Adipocyte (in vitro differentiated cells): ENCODE data around the gene NELFA.

Experiments
- DNase-seq: peaks from one replicate; pipeline ENCODE4 v3.0.0-alpha.2; 2015; ENCODE audit warnings: low read depth
- H3K27me3 ChIP-seq: replicated peaks from 2 replicates; pipeline ENCODE4 v1.7.0; 2013; ENCODE audit warnings: mild to moderate bottlenecking, low read length, moderate library complexity; ENCODE audit not compliant: control insufficient read depth, insufficient read depth
- H3K36me3 ChIP-seq: 2 replicates; pipeline ENCODE4 v1.7.0; 2013; ENCODE audit warnings: low read length, mild to moderate bottlenecking, moderate library complexity; ENCODE audit not compliant: control insufficient read depth, insufficient read depth, severe bottlenecking
- H3K4me1 ChIP-seq: 2 replicates; pipeline ENCODE4 v1.7.0; 2013; ENCODE audit warnings: mild to moderate bottlenecking, low read length, moderate library complexity; ENCODE audit not compliant: control insufficient read depth, insufficient read depth
- H3K4me3 ChIP-seq: 2 replicates; pipeline ENCODE4 v1.7.0; 2013; ENCODE audit warnings: mild to moderate bottlenecking, low read length, moderate library complexity
- H3K9ac ChIP-seq: 2 replicates; pipeline ENCODE4 v1.7.0; 2013; ENCODE audit warnings: mild to moderate bottlenecking, low read length, moderate library complexity
- H3K9me3 ChIP-seq: 2 replicates; pipeline ENCODE4 v1.7.0; 2013; ENCODE audit warnings: mild to moderate bottlenecking, low read length, moderate library complexity; ENCODE audit not compliant: control insufficient read depth

NELFA gene

GRCh38 chr4:2008921-2009650 lies at the start of gene NELFA:
Gene NELFA (minus strand): TSS chr4:2008974. CDS start chr4:2008959, 15 bp downstream.
- H3K4me1 ChIP-seq = peaks cover 23% of the 10 kb centered on the region
- peaks cover 7% of the 10 kb centered on the region for H3K36me3 ChIP-seq
- peak within 1 kb of the TSS; percentile 97 for H3K4me3 ChIP-seq
- H3K9ac ChIP-seq = peak within 1 kb of the TSS; percentile 98
- DNase-seq = peak; percentile 97
- H3K9me3 ChIP-seq = no peaks in the 10 kb centered on the region
- no peaks in the 10 kb centered on the region for H3K27me3 ChIP-seq

DNA sequence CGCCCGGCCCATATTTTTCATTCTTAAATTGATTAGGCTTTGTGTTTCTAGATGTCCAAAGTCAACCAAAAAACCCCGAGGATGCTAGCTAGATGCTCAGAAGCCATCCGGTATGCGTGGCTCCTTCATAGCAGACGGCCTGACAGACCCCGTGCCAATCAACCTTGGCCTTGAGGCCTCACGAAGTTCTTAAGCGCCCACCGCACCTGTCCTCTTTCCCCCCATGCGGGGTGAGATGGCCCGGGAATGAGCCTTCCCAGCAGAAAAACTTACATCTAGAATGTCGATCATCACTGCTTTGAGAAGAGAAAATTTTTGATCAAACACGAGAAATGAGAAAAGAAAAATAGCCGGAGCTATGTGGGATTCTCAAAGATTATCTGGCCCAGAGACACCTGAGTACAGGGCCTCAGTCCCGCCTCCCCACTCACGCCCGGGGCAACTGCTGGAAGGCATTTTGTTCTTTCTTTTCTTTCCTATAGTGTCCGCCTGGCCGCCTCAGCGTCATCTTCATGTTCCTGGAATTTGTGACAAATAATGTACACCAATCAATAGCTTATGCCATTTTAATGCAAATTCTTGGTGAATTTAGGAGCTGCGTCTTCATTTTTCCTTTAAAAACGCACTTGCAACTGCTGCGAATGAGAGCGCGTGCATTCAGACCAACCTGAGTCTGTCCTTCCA lies 48.8 kb upstream of the NELFA start:
- Histone ChIP-seq H3K27me3 (peaks cover 43% of the 10 kb centered on the region), H3K9me3 (no peaks in the 10 kb centered on the region), H3K36me3 (no peaks in the 10 kb centered on the region), H3K9ac (no peak overlapping the region), H3K4me3 (no peak overlapping the region), H3K4me1 (no peaks in the 10 kb centered on the region)
- DNase-seq = no peak

DNA sequence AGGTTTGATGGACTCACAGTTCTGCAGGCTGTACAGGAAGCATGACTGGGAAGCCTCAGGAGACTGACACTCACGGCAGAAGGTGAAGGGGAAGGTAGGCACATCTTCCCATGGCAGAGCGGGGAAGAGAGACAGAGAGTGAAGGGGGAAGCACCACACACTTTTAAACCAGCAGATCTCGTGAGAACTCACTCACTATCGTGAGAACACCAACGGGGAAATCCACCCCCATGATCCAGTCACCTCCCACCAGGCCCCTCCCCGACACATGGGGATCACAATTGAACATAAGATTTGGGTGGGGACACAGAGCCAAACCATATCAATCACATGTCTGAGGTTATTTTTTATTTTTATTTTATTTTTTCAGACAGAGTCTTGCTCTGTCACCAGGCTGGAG lies 45.4 kb upstream of the NELFA start:
- Histone ChIP-seq H3K27me3 (peaks cover 54% of the 10 kb centered on the region), H3K36me3 (no peaks in the 10 kb centered on the region), H3K4me3 (no peak overlapping the region), H3K9me3 (no peaks in the 10 kb centered on the region), H3K9ac (no peak overlapping the region), H3K4me1 (no peaks in the 10 kb centered on the region)
- DNase-seq = no peak

- H3K4me1 ChIP-seq = no peaks in the 10 kb centered on the region
- no peaks in the 10 kb centered on the region for H3K9me3 ChIP-seq
- no peak for DNase-seq
- H3K4me3 ChIP-seq = no peak overlapping the region
- H3K36me3 ChIP-seq = no peaks in the 10 kb centered on the region
- peaks cover 46% of the 10 kb centered on the region for H3K27me3 ChIP-seq
- no peak overlapping the region for H3K9ac ChIP-seq
Measured at GRCh38 chr4:2051086-2051485, 42.3 kb upstream of the NELFA start.

GRCh38 chr4:2049811-2050210 lies 41.0 kb upstream of the NELFA start:
- Histone ChIP-seq H3K4me3 (no peak overlapping the region), H3K27me3 (peaks cover 40% of the 10 kb centered on the region), H3K4me1 (no peaks in the 10 kb centered on the region), H3K9me3 (no peaks in the 10 kb centered on the region), H3K36me3 (no peaks in the 10 kb centered on the region), H3K9ac (no peak overlapping the region)
- no peak for DNase-seq

- Histone ChIP-seq H3K4me1 (no peaks in the 10 kb centered on the region), H3K36me3 (no peaks in the 10 kb centered on the region), H3K4me3 (no peak overlapping the region), H3K27me3 (peaks cover 40% of the 10 kb centered on the region), H3K9me3 (no peaks in the 10 kb centered on the region), H3K9ac (no peak overlapping the region)
- DNase-seq = no peak
Measured at GRCh38 chr4:2049381-2049780, 40.6 kb upstream of the NELFA start.

DNA sequence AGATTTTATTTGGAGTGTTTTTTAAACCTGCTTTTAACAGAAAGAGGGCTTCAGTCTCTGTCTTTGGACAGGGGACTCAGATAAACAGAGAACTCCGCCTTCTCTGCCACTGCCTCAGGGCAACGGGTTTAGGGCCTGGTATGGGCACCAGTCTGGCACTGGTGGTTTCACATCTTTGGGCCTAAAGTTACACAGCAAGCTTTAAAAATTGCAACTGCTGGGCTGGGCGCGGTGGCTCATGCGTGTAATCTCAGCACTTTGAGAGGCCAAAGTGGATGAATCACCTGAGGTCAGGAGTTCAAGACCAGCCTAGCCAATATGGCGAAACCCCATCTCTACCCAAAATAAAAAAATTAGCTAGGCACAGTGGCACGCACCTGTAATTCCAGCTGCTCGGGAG lies 40.1 kb upstream of the NELFA start:
- Histone ChIP-seq H3K36me3 (no peaks in the 10 kb centered on the region), H3K27me3 (peaks cover 37% of the 10 kb centered on the region), H3K9me3 (no peaks in the 10 kb centered on the region), H3K9ac (no peak overlapping the region), H3K4me1 (no peaks in the 10 kb centered on the region), H3K4me3 (no peak overlapping the region)
- DNase-seq = no peak

- peaks cover 35% of the 10 kb centered on the region for H3K27me3 ChIP-seq
- no peaks in the 10 kb centered on the region for H3K36me3 ChIP-seq
- no peaks in the 10 kb centered on the region for H3K9me3 ChIP-seq
- no peak for DNase-seq
- H3K4me3 ChIP-seq = no peak overlapping the region
- H3K4me1 ChIP-seq = no peaks in the 10 kb centered on the region
- no peak overlapping the region for H3K9ac ChIP-seq
Measured at GRCh38 chr4:2047781-2048581, 39.2 kb upstream of the NELFA start.

DNA sequence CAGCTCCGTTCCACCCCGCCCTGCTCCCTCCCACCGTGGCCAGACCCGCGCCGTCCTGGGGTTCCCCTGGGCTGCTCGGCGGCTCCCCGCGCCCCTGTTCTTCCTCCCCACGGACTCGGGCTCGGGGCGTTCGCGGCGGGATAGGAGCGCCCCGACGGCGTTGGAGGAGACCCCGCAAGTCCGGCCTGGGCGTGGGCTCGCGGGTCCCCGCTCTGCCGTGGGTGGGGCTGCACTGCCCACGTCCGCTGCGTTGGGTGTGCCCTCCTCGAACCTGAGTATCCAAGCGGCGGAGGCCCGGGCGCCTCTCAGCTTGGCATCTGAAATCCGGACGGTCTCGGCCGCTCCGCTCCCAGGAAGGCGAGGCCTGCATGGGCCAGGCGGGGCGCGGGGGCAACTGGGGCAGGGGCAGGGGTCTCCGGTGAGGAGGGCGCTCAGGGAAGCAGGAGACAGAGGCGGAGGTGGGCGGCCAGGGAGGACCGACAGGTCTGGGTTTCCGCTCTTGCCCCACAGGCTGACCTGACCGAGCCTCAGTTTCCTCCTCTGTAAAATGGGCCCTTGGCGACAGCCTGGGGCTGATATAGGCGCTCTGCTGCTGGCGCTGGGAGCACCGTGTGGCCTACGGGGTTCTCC lies 38.4 kb upstream of the NELFA start:
- no peaks in the 10 kb centered on the region for H3K4me1 ChIP-seq
- no peak for DNase-seq
- H3K9me3 ChIP-seq = no peaks in the 10 kb centered on the region
- H3K27me3 ChIP-seq = peaks cover 27% of the 10 kb centered on the region
- no peak overlapping the region for H3K4me3 ChIP-seq
- no peaks in the 10 kb centered on the region for H3K36me3 ChIP-seq
- no peak overlapping the region for H3K9ac ChIP-seq

DNA sequence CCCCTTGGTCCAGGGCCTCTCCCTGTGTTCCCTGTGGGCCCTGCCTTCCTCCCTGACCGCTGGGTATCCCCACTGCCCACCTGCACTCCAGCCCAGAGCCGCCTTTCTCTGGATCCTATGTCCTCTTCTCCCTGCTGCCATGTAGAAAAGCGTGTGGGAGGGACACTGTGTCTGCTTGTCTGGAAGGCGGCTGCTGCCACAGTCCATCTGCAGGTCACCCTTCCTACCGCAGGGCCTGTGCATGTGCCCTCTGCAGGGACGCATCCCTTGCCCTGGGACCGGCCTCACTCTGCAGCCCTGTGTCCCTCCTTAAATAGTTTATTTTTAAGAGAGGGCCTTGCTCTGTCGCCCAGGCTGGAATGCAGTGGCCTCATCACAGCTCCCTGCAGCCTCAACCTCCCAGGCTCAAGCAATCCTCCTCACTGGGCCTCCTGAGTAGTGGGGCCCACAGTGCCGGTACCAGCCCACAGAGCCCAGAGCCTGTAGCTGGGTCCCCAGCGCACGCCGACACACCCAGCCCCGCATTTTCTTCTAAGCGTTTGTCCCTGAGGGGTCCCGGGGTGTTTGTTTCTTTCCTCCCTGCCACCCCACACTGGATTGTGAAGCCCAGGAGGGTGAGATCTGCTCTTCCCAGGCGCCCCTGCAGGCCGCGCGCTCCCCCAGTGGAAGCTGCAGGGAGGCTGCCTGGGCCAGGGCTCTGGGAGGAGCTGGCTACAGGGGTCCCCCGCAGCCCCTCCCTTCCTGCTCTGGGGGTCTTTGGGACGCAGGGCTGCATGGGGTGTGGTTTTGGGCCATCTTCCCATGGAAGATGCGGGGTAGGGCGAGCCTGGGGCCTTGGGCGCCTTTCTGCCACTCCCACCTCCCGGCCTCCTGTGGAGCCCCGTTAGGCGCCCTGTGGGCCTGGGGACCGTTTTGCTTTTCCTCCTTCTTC lies 37.5 kb upstream of the NELFA start:
- DNase-seq = no peak
- Histone ChIP-seq H3K9ac (no peak overlapping the region), H3K4me1 (peaks cover 4% of the 10 kb centered on the region), H3K9me3 (no peaks in the 10 kb centered on the region), H3K27me3 (peaks cover 22% of the 10 kb centered on the region), H3K4me3 (no peak overlapping the region), H3K36me3 (no peaks in the 10 kb centered on the region)
